ENCODE data around the gene SLC25A13.

DNA sequence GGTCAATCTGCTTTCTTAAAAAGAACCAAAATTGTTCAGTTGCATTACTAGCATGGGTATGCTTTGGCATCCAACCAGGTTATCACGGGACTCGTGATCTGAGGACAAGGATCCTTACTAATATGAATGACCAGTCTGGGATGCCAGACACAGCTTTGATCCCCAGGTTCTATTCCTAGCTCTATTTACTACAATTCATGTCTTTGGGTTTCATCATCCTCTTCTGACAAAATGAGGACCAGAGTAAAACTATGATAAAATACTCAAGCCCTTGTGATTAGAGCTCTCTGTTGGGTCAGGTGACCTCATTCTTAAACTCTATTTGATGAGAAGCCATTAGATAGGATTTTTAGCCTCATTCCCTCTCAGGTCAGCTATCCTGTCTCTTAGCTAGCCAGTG lies 119.8 kb downstream of the SLC25A13 start:
- no peak for TF ChIP-seq EZH2 (IDR thresholded peaks at IDR 0.05; ENCODE audit: insufficient read depth, poor library complexity, severe bottlenecking)
- TF ChIP-seq EZH2phosphoT487 (IDR thresholded peaks at IDR 0.05; ENCODE audit: insufficient read depth, low read depth) = no peak
